GM12878 (cell line): ENCODE measurements around the gene NXNL1. TPM values are rescaled to one million over a fixed set of nuclear protein-coding genes. Genes with fewer than 3 reads are reported as not detected.

ENCODE experiments used
- ATAC-seq: fragments of 200-7000 bp; cut with Tn5 transposase; 3 replicates; pipeline ENCODE4 v1.9.1; 2020; ENCODE audit warnings: mild to moderate bottlenecking, moderate library complexity
- BruUV-seq: library from RNA; stranded (reverse); fragments of 400-500 nt; replicated peaks from 2 replicates; lab custom pipeline; 2021; lab: Mats Ljungman, UMichigan
- CTCF ChIA-PET: fragments of 300-600 bp; sonication (Branson Sonifier 250); formaldehyde crosslinking; extraction: SDS; loops from one replicate; lab custom pipeline; 2021; ENCODE audit warnings: inconsistent platforms; lab: Yijun Ruan, JAX
- POLR2A ChIA-PET: fragments of 350-600 bp; formaldehyde crosslinking; extraction: SDS; loops from one replicate; lab custom pipeline; 2021; ENCODE audit warnings: inconsistent platforms; lab: Charles Lee
- RAD21 ChIA-PET: fragments of 300-600 bp; sonication (Branson Sonifier 250); formaldehyde crosslinking; loops from one replicate; lab custom pipeline; 2023; ENCODE audit warnings: antibody characterized with exemption; ENCODE audit not compliant: unreplicated experiment; lab: Charles Lee
- SMC1A ChIA-PET: fragments of 300-600 bp; sonication (Branson Sonifier 250); formaldehyde crosslinking; loops from one replicate; lab custom pipeline; 2023; ENCODE audit not compliant: unreplicated experiment, uncharacterized antibody; lab: Charles Lee
- DNase-seq: peaks from one replicate; pipeline ENCODE4 v3.0.0-alpha.2; 2011; ENCODE audit warnings: low read depth, low spot score
- FAIRE-seq: peaks from 3 replicates; lab custom pipeline; 2011; peaks lifted over from hg19 to GRCh38; lab: Jason Lieb, UNC
- H2AFZ ChIP-seq: 2 replicates; pipeline ENCODE4 v1.6.0; 2011; ENCODE audit warnings: low read depth, low read length, control low read depth; ENCODE audit not compliant: control insufficient read depth
- H3K27ac ChIP-seq: 2 replicates; pipeline ENCODE4 v1.5.1; 2011; ENCODE audit warnings: control low read depth; ENCODE audit not compliant: control insufficient read depth, insufficient read depth
- H3K27me3 ChIP-seq, 2 experiments: replicated peaks in 1 of 2; 2 replicates each; pipeline versions ENCODE4 v1.6.0 to v1.6.1; 2011; ENCODE audit warnings: low read length in 1 of 2; ENCODE audit not compliant: control insufficient read depth in 2 of 2, insufficient read depth in 2 of 2
- H3K36me3 ChIP-seq, 2 experiments: 2 replicates each; pipeline ENCODE4 v1.5.1; 2011; ENCODE audit warnings: low read length in 1 of 2; ENCODE audit not compliant: control insufficient read depth in 2 of 2, insufficient read depth in 2 of 2
- H3K4me1 ChIP-seq: 2 replicates; pipeline ENCODE4 v1.6.1; 2011; ENCODE audit warnings: mild to moderate bottlenecking, low read length, moderate library complexity, mixed read lengths; ENCODE audit not compliant: control insufficient read depth, insufficient read depth
- H3K4me2 ChIP-seq: 2 replicates; pipeline ENCODE4 v1.6.0; 2011; ENCODE audit warnings: control low read depth; ENCODE audit not compliant: control insufficient read depth, insufficient read depth
- H3K4me3 ChIP-seq: fragments of 200-600 bp; sonication (generic); 2 replicates; pipeline ENCODE4 v1.5.1; 2016
- H3K79me2 ChIP-seq: 2 replicates; pipeline ENCODE4 v1.6.0; 2011; ENCODE audit warnings: low read length; ENCODE audit not compliant: control insufficient read depth, insufficient read depth
- H3K9ac ChIP-seq: 2 replicates; pipeline ENCODE4 v1.8.0; 2011; ENCODE audit warnings: low read length, control low read depth, mixed read lengths; ENCODE audit not compliant: control insufficient read depth, insufficient read depth
- H3K9me3 ChIP-seq: replicated peaks from 3 replicates; pipeline ENCODE4 v1.5.1; 2011; ENCODE audit warnings: mild to moderate bottlenecking, low read length; ENCODE audit not compliant: control insufficient read depth, insufficient read depth
- H4K20me1 ChIP-seq: 2 replicates; pipeline ENCODE4 v1.6.0; 2011; ENCODE audit not compliant: control insufficient read depth, insufficient read depth
- BMI1 ChIP-seq: fragments of 450-650 bp; IDR thresholded peaks from 2 replicates; pipeline ENCODE4 v1.6.1; 2016; ENCODE audit warnings: mild to moderate bottlenecking, moderate library complexity, borderline replicate concordance
- NFYB ChIP-seq: IDR thresholded peaks from 2 replicates; pipeline ENCODE4 v1.6.1; 2011; ENCODE audit warnings: low read depth, mild to moderate bottlenecking, low read length, improper control_type of control experiment, moderate library complexity; ENCODE audit not compliant: insufficient read depth
- SMC3 ChIP-seq: IDR thresholded peaks from 2 replicates; pipeline ENCODE4 v1.6.1; 2011; ENCODE audit warnings: low read length, improper control_type of control experiment, borderline replicate concordance
- ZNF217 ChIP-seq: fragments of 450-650 bp; IDR thresholded peaks from 2 replicates; pipeline ENCODE4 v1.6.1; 2017; ENCODE audit warnings: antibody characterized with exemption, mild to moderate bottlenecking
- WGBS: methylation state at CpG from one replicate; pipeline ENCODE4 v1.1.6; 2016; ENCODE audit warnings: low lambda C conversion rate; ENCODE audit not compliant: insufficient replicate concordance, insufficient coverage; ENCODE audit errors: missing lambda C conversion rate; 5-methylcytosine and 5-hydroxymethylcytosine counted together
- in situ Hi-C: fragments of 300-500 bp; cut with MboI; formaldehyde crosslinking; loops from 9 replicates; pipeline ENCODE4 v1.14.3; 2018; ENCODE audit warnings: mixed read lengths
- intact Hi-C: fragments of 100-400 bp; cut with micrococcal nuclease; formaldehyde crosslinking; loops from one replicate; pipeline ENCODE4 v1.14.2; 2022; ENCODE audit not compliant: unreplicated experiment
- polyA plus RNA-seq, 11 experiments: library from polyadenylated mRNA; depleted of rRNA in 4 of 11; unstranded in 6 of 11; stranded (reverse) in 5 of 11; fragments of >200 nt; fragmentation: Nextera tagmentation in 4 of 11; fragmentation: Illumina TruSeq in 1 of 11; extraction: Ambion mirVana in 4 of 11; extraction: Trizol in 1 of 11; gene quantifications; 1 replicate in 1 of 11; 2 replicates in 10 of 11; pipeline versions ENCODE4 v1.2.1 to v1.2.3, GENCODE V29; 2011 to 2016; ENCODE audit warnings: inconsistent platforms in 2 of 11, missing spikeins in 2 of 11, low read depth in 1 of 11
- total RNA-seq, 4 experiments: library from RNA; depleted of rRNA in 3 of 4; stranded (reverse); fragments of >200 nt in 3 of 4; fragmentation: Illumina TruSeq in 1 of 4; extraction: Trizol in 1 of 4; gene quantifications; 2 replicates each; pipeline versions ENCODE4 v1.2.1 to v1.2.3, GENCODE V29; 2013 to 2021

The NXNL1 gene
- total and polyA plus RNA-seq, 10 of the 15 experiments (the other 5 are each of a cell fraction or from before 2014, with no cell fraction given): not detected

GRCh38 chr19:17467471-17468301 is 7.0 kb upstream of the NXNL1 start:
- POLR2A ChIA-PET: interaction anchor here (1.2 to 1.5 kb wide), 2 partner anchors 9 to 121 kb away, joined by 3 to 10 read pairs; no protein-coding TSS in a partner anchor
- H3K79me2 ChIP-seq: no peaks in the 10 kb centered on the region
- DNase-seq (no peak), FAIRE-seq (no peak), ATAC-seq (no peak)
- no peak overlapping the region for H3K4me2 ChIP-seq
- 69% methylated on average over 11 of the region's 12 CpGs for WGBS
- H3K27me3 ChIP-seq: no peaks in the 10 kb centered on the region
- no peak overlapping the region for H3K4me3 ChIP-seq
- SMC1A ChIA-PET: interaction anchor here (0.9 kb wide), 1 partner anchor 74 kb away, joined by 3 read pairs; no protein-coding TSS in a partner anchor
- TF ChIP-seq NFYB: no peak
- TF ChIP-seq ZNF217: no peak
- no peak for TF ChIP-seq BMI1
- TF ChIP-seq SMC3: no peak
- H2AFZ ChIP-seq: no peak overlapping the region
- no peak overlapping the region for H3K9ac ChIP-seq
- no peaks in the 10 kb centered on the region for H3K36me3 ChIP-seq
- RAD21 ChIA-PET: interaction anchor here (0.6 kb wide), 1 partner anchor 57 kb away, joined by 3 read pairs; no protein-coding TSS in a partner anchor
- in situ Hi-C loops: loop anchor here (5.0 kb wide), 2 partner anchors 70 to 120 kb away; no protein-coding TSS in a partner anchor
- H3K9me3 ChIP-seq: no peaks in the 10 kb centered on the region
- BruUV-seq: no TSS peak
- intact Hi-C loops: no loop called here
- CTCF ChIA-PET: interaction anchor here (0.6 to 6.0 kb wide), 7 partner anchors 40 to 703 kb away, joined by 3 to 36 read pairs (median 4); partner anchors contain the start of gene CCDC194
- no peaks in the 10 kb centered on the region for H4K20me1 ChIP-seq
- peaks cover 22% of the 10 kb centered on the region for H3K4me1 ChIP-seq
- no peak overlapping the region for H3K27ac ChIP-seq
